ENCODE results near the gene PREP. TPM values are rescaled to one million over a fixed set of nuclear protein-coding genes. Genes with fewer than 3 reads are reported as not detected.

The PREP gene
- total and polyA plus RNA-seq, 3 donors from 2014 or later = 53.7 to 66.6 (median 56.4) TPM

DNA sequence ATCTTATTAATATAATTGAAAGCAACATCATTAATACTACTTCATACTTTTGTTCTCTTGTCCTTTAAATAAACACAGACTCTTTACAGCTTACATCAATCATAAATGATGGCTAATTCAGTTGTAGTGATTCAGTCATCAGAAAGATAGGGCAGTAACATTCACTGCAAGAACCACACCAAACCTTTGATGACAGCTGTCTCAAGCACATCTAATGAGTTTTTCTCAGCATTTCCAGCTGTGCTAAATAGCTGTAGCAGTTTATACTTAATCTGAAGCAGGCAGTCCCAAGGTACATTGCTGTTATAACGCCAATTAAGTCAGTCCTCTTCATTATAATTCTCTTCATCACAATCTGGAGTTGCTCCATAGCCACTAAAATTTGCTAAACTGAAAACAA lies 45.7 kb downstream of the PREP start:
- no peaks in the 10 kb centered on the region for H3K27me3 ChIP-seq
- no peaks in the 10 kb centered on the region for H3K4me1 ChIP-seq
- TF ChIP-seq CTCF (IDR thresholded peaks at IDR 0.05) (no peak), POLR2A (IDR thresholded peaks at IDR 0.05) (no peak)
- no peaks in the 10 kb centered on the region for H3K36me3 ChIP-seq (ENCODE audit: low read depth, missing control alignments)
- H3K27ac ChIP-seq = no peak overlapping the region
- intact Hi-C loops (cut with DNase I; ENCODE audit: low total_unique reads) = no loop called here
- no peaks in the 10 kb centered on the region for H3K9me3 ChIP-seq
- H3K4me3 ChIP-seq = no peak overlapping the region
- WGBS, 2 donors = 84 to 91% methylated on average over 1 of the region's 1 CpG
- no peak for DNase-seq

DNA sequence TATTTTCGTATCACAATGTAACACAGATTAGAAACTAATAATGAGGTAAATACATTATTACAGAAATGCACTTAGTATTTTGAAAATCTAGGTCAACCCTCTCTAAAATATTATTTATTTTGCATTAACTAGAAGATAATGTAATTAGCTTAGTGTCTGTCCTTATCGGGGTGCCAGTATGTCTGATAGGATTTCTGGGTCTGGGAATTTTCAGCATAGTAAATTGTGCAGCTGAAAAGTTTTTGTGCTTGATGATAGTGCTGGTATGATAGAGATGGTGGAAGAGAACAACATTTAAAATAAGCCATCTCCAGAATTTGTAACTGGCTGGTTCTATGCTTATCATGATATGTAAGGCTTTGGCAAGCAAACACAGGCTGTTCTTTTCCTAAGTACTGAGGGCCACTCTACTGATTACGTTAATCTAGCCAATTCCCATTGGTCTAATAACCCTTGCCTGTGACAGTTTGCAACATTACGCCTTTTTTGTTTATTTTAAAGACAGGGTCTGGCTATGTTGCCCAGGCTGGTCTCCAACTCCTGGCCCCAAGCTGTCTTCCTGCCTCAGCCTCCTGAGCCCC lies 50.8 kb downstream of the PREP start:
- 74 to 84% methylated on average over 4 of the region's 4 CpGs for WGBS, 2 donors
- TF ChIP-seq POLR2A (IDR thresholded peaks at IDR 0.05) (no peak), CTCF (IDR thresholded peaks at IDR 0.05) (no peak)
- intact Hi-C loops (cut with DNase I; ENCODE audit: low total_unique reads) = no loop called here
- DNase-seq = no peak
- H3K9me3 ChIP-seq = no peaks in the 10 kb centered on the region
- H3K27ac ChIP-seq = no peak overlapping the region
- H3K36me3 ChIP-seq (ENCODE audit: low read depth, missing control alignments) = no peaks in the 10 kb centered on the region
- H3K4me1 ChIP-seq = no peaks in the 10 kb centered on the region
- H3K4me3 ChIP-seq = no peak overlapping the region
- H3K27me3 ChIP-seq = no peaks in the 10 kb centered on the region

DNA sequence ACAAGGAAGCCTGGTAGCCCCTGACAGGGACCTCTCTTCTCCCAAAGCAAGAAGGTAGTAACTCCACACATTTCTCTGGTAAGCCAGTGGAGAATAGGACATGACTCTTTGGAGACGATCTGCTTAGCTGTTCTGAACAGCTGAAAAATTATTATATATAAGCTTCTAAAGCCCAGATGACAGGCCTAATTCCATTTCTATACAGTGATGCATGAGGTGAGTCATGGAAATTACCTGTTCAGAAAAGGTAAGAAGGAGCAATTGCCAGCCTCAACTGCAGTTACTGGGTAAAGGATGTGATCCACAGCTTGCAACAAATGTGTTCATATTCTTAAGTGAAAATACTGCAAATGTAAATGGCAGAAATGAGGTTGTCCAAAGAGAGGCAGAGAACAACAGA lies 54.0 kb downstream of the PREP start:
- Histone ChIP-seq H3K36me3 (ENCODE audit: low read depth, missing control alignments) (no peaks in the 10 kb centered on the region), H3K4me3 (no peak overlapping the region), H3K27ac (no peak overlapping the region), H3K9me3 (no peaks in the 10 kb centered on the region), H3K27me3 (no peaks in the 10 kb centered on the region), H3K4me1 (no peaks in the 10 kb centered on the region)
- intact Hi-C loops (cut with DNase I; ENCODE audit: low total_unique reads) = no loop called here
- no peak for DNase-seq
- 93 to 97% methylated on average over 1 of the region's 1 CpG for whole genome bisulfite sequencing, 2 donors
- TF ChIP-seq POLR2A (IDR thresholded peaks at IDR 0.05) (no peak), CTCF (IDR thresholded peaks at IDR 0.05) (no peak)

DNA sequence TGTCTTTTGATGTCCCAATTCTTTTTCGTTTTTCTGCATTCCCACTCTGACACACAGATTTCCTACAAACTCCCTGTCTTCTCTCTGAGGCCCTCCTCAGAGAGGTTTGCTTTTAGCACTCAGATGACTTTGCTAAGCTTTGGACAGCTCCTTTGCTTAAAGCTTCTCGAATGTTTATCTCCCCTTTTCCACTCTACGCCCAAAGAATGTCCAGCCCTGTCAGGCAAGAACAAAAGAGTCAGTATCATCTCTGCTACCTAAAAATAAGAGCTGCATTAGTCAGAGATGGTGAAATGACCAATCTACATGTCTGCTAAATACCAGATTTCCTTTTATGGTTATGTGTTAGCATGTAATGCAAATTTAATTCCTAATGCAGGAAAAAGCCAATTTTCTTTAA lies 56.8 kb downstream of the PREP start:
- no peak for TF ChIP-seq POLR2A (IDR thresholded peaks at IDR 0.05)
- no peak for TF ChIP-seq CTCF (IDR thresholded peaks at IDR 0.05)
- Histone ChIP-seq H3K4me3 (no peak overlapping the region), H3K9me3 (no peaks in the 10 kb centered on the region), H3K27me3 (no peaks in the 10 kb centered on the region), H3K27ac (no peak overlapping the region), H3K4me1 (no peaks in the 10 kb centered on the region), H3K36me3 (ENCODE audit: low read depth, missing control alignments) (no peaks in the 10 kb centered on the region)
- 54 to 55% methylated on average over 3 of the region's 3 CpGs for WGBS, 2 donors
- intact Hi-C loops (cut with DNase I; ENCODE audit: low total_unique reads) = no loop called here
- no peak for DNase-seq

- no peak overlapping the region for H3K27ac ChIP-seq
- no peak overlapping the region for H3K4me3 ChIP-seq
- no peak for DNase-seq
- no peaks in the 10 kb centered on the region for H3K27me3 ChIP-seq
- 88 to 89% methylated on average over 4 of the region's 4 CpGs for WGBS, 2 donors
- intact Hi-C loops (cut with DNase I; ENCODE audit: low total_unique reads) = no loop called here
- TF ChIP-seq POLR2A (IDR thresholded peaks at IDR 0.05) = no peak
- no peak for TF ChIP-seq CTCF (IDR thresholded peaks at IDR 0.05)
- no peaks in the 10 kb centered on the region for H3K4me1 ChIP-seq
- H3K9me3 ChIP-seq = no peaks in the 10 kb centered on the region
- H3K36me3 ChIP-seq (ENCODE audit: low read depth, missing control alignments) = no peaks in the 10 kb centered on the region
These were observed 57.4 kb downstream of the PREP start for GRCh38 chr6:105345506-105345905.

All from testis (tissue), 3 donors.